Mesenchymal stem cell (in vitro differentiated cells and primary cell): ENCODE results near the gene CASTOR1.

ENCODE experiments used
- DNase-seq: peaks from one replicate; pipeline ENCODE4 v3.0.0-alpha.2; 2013
- H2AFZ ChIP-seq: one replicate; pipeline ENCODE4 v1.6.1; 2013; ENCODE audit warnings: low read depth, mild to moderate bottlenecking, control low read depth, inconsistent platforms, low read length, moderate library complexity
- H2AK5ac ChIP-seq: 2 replicates; pipeline ENCODE4 v1.6.1; 2013; ENCODE audit warnings: low read length, moderate library complexity, mild to moderate bottlenecking, inconsistent platforms; ENCODE audit not compliant: severe bottlenecking
- H2BK120ac ChIP-seq: one replicate; pipeline ENCODE4 v1.6.1; 2013; ENCODE audit warnings: low read depth, mild to moderate bottlenecking, inconsistent platforms, low read length, moderate library complexity
- H2BK12ac ChIP-seq, 2 experiments: one replicate each; pipeline ENCODE4 v1.6.1; 2013; ENCODE audit warnings: inconsistent platforms in 2 of 2, low read length in 2 of 2, mild to moderate bottlenecking in 2 of 2, moderate library complexity in 2 of 2, control low read depth in 1 of 2
- H2BK15ac ChIP-seq: one replicate; pipeline ENCODE4 v1.6.1; 2013; ENCODE audit warnings: mild to moderate bottlenecking, low read depth, inconsistent platforms; ENCODE audit not compliant: poor library complexity, severe bottlenecking
- H2BK5ac ChIP-seq: 2 replicates; pipeline ENCODE4 v1.6.1; 2013; ENCODE audit warnings: low read depth, mild to moderate bottlenecking, low read length, control low read depth, inconsistent platforms; ENCODE audit not compliant: poor library complexity, severe bottlenecking
- H3K14ac ChIP-seq, 2 experiments: one replicate each; pipeline ENCODE4 v1.6.1; 2013; ENCODE audit warnings: inconsistent platforms in 2 of 2, low read length in 2 of 2, control low read depth in 1 of 2, mild to moderate bottlenecking in 1 of 2, moderate library complexity in 1 of 2
- H3K18ac ChIP-seq, 2 experiments: one replicate each; pipeline ENCODE4 v1.6.1; 2013; ENCODE audit warnings: inconsistent platforms in 2 of 2, low read length in 2 of 2, control low read depth in 1 of 2, low read depth in 1 of 2, mild to moderate bottlenecking in 1 of 2
- H3K23ac ChIP-seq, 2 experiments: one replicate each; pipeline ENCODE4 v1.6.1; 2013; ENCODE audit warnings: inconsistent platforms in 2 of 2, low read length in 2 of 2, mild to moderate bottlenecking in 2 of 2, moderate library complexity in 2 of 2, control low read depth in 1 of 2
- H3K27ac ChIP-seq: 2 replicates; pipeline ENCODE4 v1.5.1; 2013; ENCODE audit warnings: mild to moderate bottlenecking, moderate library complexity, low read length, control low read depth, inconsistent platforms; ENCODE audit not compliant: poor library complexity, severe bottlenecking
- H3K27me3 ChIP-seq, 2 experiments: 2 replicates each; pipeline versions ENCODE4 v1.6.1 to v1.7.0; 2013; ENCODE audit warnings: low read length in 2 of 2, mild to moderate bottlenecking in 2 of 2, moderate library complexity in 2 of 2, control low read depth in 1 of 2, inconsistent platforms in 1 of 2; ENCODE audit not compliant: control insufficient read depth in 1 of 2, insufficient read depth in 1 of 2
- H3K36me3 ChIP-seq, 2 experiments: 2 replicates each; pipeline versions ENCODE4 v1.6.1 to v1.7.0; 2013; ENCODE audit warnings: low read length in 2 of 2, control low read depth in 1 of 2, inconsistent platforms in 1 of 2, low read depth in 1 of 2, mild to moderate bottlenecking in 1 of 2; ENCODE audit not compliant: insufficient read depth in 2 of 2, control insufficient read depth in 1 of 2
- H3K4ac ChIP-seq, 2 experiments: one replicate each; pipeline ENCODE4 v1.6.1; 2013; ENCODE audit warnings: inconsistent platforms in 2 of 2, low read length in 2 of 2, mild to moderate bottlenecking in 2 of 2, moderate library complexity in 2 of 2, control low read depth in 1 of 2, low read depth in 1 of 2
- H3K4me1 ChIP-seq: 2 replicates; pipeline ENCODE4 v1.6.1; 2013; ENCODE audit warnings: low read depth, low read length, control low read depth; ENCODE audit not compliant: control insufficient read depth, insufficient read depth
- H3K4me2 ChIP-seq: 2 replicates; pipeline ENCODE4 v1.6.1; 2013; ENCODE audit warnings: low read length, mild to moderate bottlenecking, inconsistent platforms; ENCODE audit not compliant: poor library complexity, severe bottlenecking
- H3K4me3 ChIP-seq, 2 experiments: 2 replicates each; pipeline versions ENCODE4 v1.5.1 to v1.7.0; 2013; ENCODE audit warnings: low read length in 2 of 2, mild to moderate bottlenecking in 2 of 2, control low read depth in 1 of 2, low read depth in 1 of 2; ENCODE audit not compliant: insufficient read depth in 1 of 2
- H3K79me1 ChIP-seq: replicated peaks from 2 replicates; pipeline ENCODE4 v1.6.1; 2013; ENCODE audit warnings: mild to moderate bottlenecking, control low read depth, low read length, inconsistent platforms; ENCODE audit not compliant: poor library complexity, severe bottlenecking
- H3K9ac ChIP-seq: 2 replicates; pipeline ENCODE4 v1.7.0; 2013; ENCODE audit warnings: mild to moderate bottlenecking, low read length, moderate library complexity
- H3K9me3 ChIP-seq: 2 replicates; pipeline ENCODE4 v1.7.0; 2013; ENCODE audit warnings: mild to moderate bottlenecking, low read length; ENCODE audit not compliant: control insufficient read depth
- H4K8ac ChIP-seq: one replicate; pipeline ENCODE4 v1.6.1; 2013; ENCODE audit warnings: inconsistent platforms, mild to moderate bottlenecking, low read length, moderate library complexity
- H4K91ac ChIP-seq: one replicate; pipeline ENCODE4 v1.6.1; 2013; ENCODE audit warnings: mild to moderate bottlenecking, low read length, inconsistent platforms
- WGBS: methylation state at CpG from one replicate; pipeline ENCODE4 v1.1.7; 2013; ENCODE audit warnings: mixed read lengths; 5-methylcytosine and 5-hydroxymethylcytosine counted together

Gene CASTOR1

DNA sequence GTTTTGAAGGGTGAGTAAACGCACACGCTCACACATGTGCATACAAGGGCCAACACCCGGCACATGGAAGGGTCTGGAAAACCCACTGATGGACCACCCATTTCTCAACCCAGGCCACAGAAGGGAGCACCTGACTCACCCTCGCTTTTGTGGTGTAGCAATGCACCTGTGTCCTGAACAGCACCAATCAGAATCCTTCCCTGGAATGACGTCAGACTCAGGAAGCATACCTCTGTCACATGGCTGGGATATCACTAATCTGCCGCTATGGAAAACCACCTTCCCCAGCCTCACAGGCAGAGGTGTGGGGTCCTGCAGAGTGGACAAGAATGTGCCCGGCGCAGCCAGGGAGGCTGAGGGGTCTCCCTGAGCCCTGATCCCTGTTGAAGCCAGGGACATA lies 13.7 kb downstream of the CASTOR1 start:
- Histone ChIP-seq H4K91ac (no peak overlapping the region), H2AFZ (no peak overlapping the region), H2BK120ac (no peak overlapping the region), H2AK5ac (no peak overlapping the region), H4K8ac (no peak overlapping the region), H3K9me3 (no peaks in the 10 kb centered on the region), H3K4me2 (no peak overlapping the region), H2BK15ac (no peak overlapping the region), H3K4me3 (no peak overlapping the region), H3K23ac (no peak overlapping the region), H2BK12ac (no peak overlapping the region), H3K4ac (no peak overlapping the region), H3K4me1 (peaks cover 14% of the 10 kb centered on the region), H3K27ac (no peak overlapping the region), H3K9ac (no peak overlapping the region), H3K27me3 (no peaks in the 10 kb centered on the region), H3K18ac (no peak overlapping the region), H3K36me3 (peaks cover 0 to 4% of the 10 kb centered on the region in 2 experiments), H3K79me1 (no peaks in the 10 kb centered on the region), H2BK5ac (no peak overlapping the region), H3K14ac (no peak overlapping the region)
- 85% methylated on average over 8 of the region's 8 CpGs for WGBS
- DNase-seq: no peak

GRCh38 chr22:30274437-30274812 lies 14.9 kb downstream of the CASTOR1 start:
- WGBS: 88% methylated on average over 9 of the region's 9 CpGs
- Histone ChIP-seq H2BK120ac (no peak overlapping the region), H3K36me3 (peaks cover 0 to 4% of the 10 kb centered on the region in 2 experiments), H3K14ac (no peak overlapping the region), H4K91ac (no peak overlapping the region), H3K18ac (no peak overlapping the region), H2BK5ac (no peak overlapping the region), H2AK5ac (no peak overlapping the region), H3K9me3 (no peaks in the 10 kb centered on the region), H3K27ac (no peak overlapping the region), H3K4me2 (no peak overlapping the region), H3K79me1 (no peaks in the 10 kb centered on the region), H2BK12ac (peak overlapping the region in 1 of 2 experiments; percentile 64), H3K4me1 (peaks cover 11% of the 10 kb centered on the region), H2AFZ (no peak overlapping the region), H3K4ac (no peak overlapping the region), H2BK15ac (no peak overlapping the region), H3K23ac (no peak overlapping the region), H3K27me3 (no peaks in the 10 kb centered on the region), H3K9ac (no peak overlapping the region), H4K8ac (no peak overlapping the region), H3K4me3 (no peak overlapping the region)
- no peak for DNase-seq

DNA sequence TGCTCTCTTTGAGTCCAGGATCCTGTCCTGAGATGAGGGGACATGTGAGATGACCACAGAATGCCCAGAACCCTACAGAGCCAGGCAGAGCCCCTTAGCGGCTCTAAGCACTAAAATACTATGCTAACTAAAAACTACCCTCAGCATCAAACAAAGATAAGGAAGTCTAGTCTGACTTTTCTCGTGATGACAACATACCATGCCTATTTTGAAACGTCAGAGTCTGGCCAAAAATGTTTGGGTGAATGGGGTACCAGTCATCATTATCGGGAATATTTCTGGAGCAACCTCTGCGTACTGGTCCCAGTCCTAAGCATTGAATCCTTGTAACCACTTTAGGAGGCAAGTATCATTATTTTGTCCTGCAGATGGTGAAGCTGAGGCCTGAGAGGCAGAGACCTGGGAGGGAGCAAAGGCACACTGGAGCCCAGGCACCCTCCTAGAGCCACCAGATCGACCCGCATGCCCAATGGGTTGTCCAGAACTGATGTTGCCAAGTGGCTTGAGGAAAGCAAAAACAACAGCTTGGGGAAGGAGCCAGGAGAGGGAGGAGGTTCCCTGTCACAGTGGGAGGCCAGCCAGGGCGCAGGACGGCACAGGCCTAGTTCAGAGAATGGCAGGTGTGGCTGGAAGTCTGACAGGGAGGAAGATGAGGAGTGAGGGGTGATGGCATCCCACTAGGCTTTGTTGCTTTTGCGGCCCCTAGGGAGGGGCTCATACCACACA lies 15.4 kb downstream of the CASTOR1 start:
- H2AK5ac ChIP-seq: no peak overlapping the region
- no peak overlapping the region for H2BK12ac ChIP-seq
- H3K14ac ChIP-seq: peak overlapping the region in 1 of 2 experiments; percentile 28
- H3K79me1 ChIP-seq: no peaks in the 10 kb centered on the region
- H2BK15ac ChIP-seq: no peak overlapping the region
- DNase-seq: no peak
- H3K36me3 ChIP-seq: peaks cover 0 to 4% of the 10 kb centered on the region in 2 experiments
- no peak overlapping the region for H2BK5ac ChIP-seq
- no peak overlapping the region for H4K91ac ChIP-seq
- H2AFZ ChIP-seq: no peak overlapping the region
- H3K9me3 ChIP-seq: no peaks in the 10 kb centered on the region
- no peak overlapping the region for H3K4me2 ChIP-seq
- WGBS: 70% methylated on average over 10 of the region's 10 CpGs
- peaks cover 11% of the 10 kb centered on the region for H3K4me1 ChIP-seq
- H3K18ac ChIP-seq: no peak overlapping the region
- no peaks in the 10 kb centered on the region for H3K27me3 ChIP-seq
- no peak overlapping the region for H4K8ac ChIP-seq
- no peak overlapping the region for H3K9ac ChIP-seq
- H3K27ac ChIP-seq: no peak overlapping the region
- no peak overlapping the region for H3K23ac ChIP-seq
- no peak overlapping the region for H2BK120ac ChIP-seq
- H3K4me3 ChIP-seq: no peak overlapping the region
- no peak overlapping the region for H3K4ac ChIP-seq

DNA sequence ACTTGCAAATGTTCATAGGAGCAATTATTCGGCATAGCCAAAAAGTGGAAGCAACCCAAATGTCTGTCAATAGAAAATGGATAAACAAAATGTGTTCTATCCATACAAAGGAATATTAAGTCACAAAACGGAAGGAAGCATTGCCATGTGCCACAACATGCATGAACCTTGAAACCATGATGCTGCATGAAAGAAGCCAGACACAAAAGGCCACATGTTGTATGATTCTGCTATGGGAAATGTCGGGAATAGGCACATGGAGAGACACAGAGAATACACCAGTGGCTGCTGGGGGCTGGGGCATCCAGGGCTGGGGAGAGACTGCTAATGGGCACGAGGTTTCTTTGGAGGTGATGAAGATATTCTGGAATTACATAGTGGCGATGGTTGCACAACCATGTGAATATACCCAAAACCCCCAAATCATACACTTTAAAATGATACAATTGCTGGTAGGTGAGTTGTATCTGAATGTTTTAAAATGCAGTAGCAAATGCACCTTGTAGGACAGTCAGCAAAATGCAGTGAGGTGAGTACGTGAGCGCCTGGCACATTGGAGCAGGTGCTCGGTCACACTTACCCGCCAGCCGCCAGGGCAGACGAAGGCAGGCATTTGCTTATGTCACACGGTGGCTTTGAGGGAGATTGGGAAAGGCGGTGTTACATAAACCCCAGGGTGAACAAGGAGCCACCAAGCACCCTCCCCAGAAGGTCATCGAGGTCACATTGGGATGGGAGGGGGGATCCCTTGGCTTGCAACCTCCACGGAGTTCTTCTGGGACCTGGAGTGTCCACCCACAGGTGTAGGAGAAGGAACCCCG lies 16.3 kb downstream of the CASTOR1 start:
- no peak overlapping the region for H2BK12ac ChIP-seq
- no peaks in the 10 kb centered on the region for H3K79me1 ChIP-seq
- 84% methylated on average over 14 of the region's 16 CpGs for WGBS
- no peak overlapping the region for H3K9ac ChIP-seq
- no peak overlapping the region for H4K8ac ChIP-seq
- no peak for DNase-seq
- H3K4ac ChIP-seq: no peak overlapping the region
- no peak overlapping the region for H2AK5ac ChIP-seq
- H3K14ac ChIP-seq: no peak overlapping the region
- H3K36me3 ChIP-seq: peaks cover 0 to 4% of the 10 kb centered on the region in 2 experiments
- no peaks in the 10 kb centered on the region for H3K27me3 ChIP-seq
- H4K91ac ChIP-seq: no peak overlapping the region
- no peak overlapping the region for H2BK15ac ChIP-seq
- no peaks in the 10 kb centered on the region for H3K9me3 ChIP-seq
- H3K4me2 ChIP-seq: no peak overlapping the region
- H3K23ac ChIP-seq: no peak overlapping the region
- H3K4me1 ChIP-seq: peaks cover 6% of the 10 kb centered on the region
- no peak overlapping the region for H2AFZ ChIP-seq
- H3K4me3 ChIP-seq: no peak overlapping the region
- H2BK5ac ChIP-seq: no peak overlapping the region
- H3K27ac ChIP-seq: no peak overlapping the region
- H2BK120ac ChIP-seq: no peak overlapping the region
- H3K18ac ChIP-seq: no peak overlapping the region
